IPS-18a (cell line): Measurements from ENCODE around the gene CT47C1.

Source experiments
- H3K27ac ChIP-seq: one replicate; pipeline ENCODE4 v1.5.1; 2013; ENCODE audit warnings: low read length
- H3K27me3 ChIP-seq: one replicate; pipeline ENCODE4 v1.6.1; 2013; ENCODE audit warnings: mild to moderate bottlenecking, low read length; ENCODE audit not compliant: control insufficient read depth, insufficient read depth
- H3K36me3 ChIP-seq: one replicate; pipeline ENCODE4 v1.6.1; 2013; ENCODE audit warnings: low read depth, low read length; ENCODE audit not compliant: control insufficient read depth
- H3K4me1 ChIP-seq: one replicate; pipeline ENCODE4 v1.6.1; 2013; ENCODE audit warnings: low read depth, low read length; ENCODE audit not compliant: control insufficient read depth
- H3K4me3 ChIP-seq: one replicate; pipeline ENCODE4 v1.5.1; 2013; ENCODE audit warnings: low read length
- H3K9ac ChIP-seq: one replicate; pipeline ENCODE4 v1.6.1; 2013; ENCODE audit warnings: mild to moderate bottlenecking, low read length, moderate library complexity
- H3K9me3 ChIP-seq: one replicate; pipeline ENCODE4 v1.6.1; 2013; ENCODE audit warnings: low read depth, low read length; ENCODE audit not compliant: control insufficient read depth

Gene CT47C1

GRCh38 chrX:119118780-119119395 lies 46.1 kb downstream of the CT47C1 start:
- Histone ChIP-seq H3K36me3 (no peaks in the 10 kb centered on the region), H3K4me3 (no peak overlapping the region), H3K27ac (no peak overlapping the region), H3K4me1 (no peaks in the 10 kb centered on the region), H3K9me3 (peaks cover 18% of the 10 kb centered on the region), H3K9ac (no peak overlapping the region), H3K27me3 (no peaks in the 10 kb centered on the region)

DNA sequence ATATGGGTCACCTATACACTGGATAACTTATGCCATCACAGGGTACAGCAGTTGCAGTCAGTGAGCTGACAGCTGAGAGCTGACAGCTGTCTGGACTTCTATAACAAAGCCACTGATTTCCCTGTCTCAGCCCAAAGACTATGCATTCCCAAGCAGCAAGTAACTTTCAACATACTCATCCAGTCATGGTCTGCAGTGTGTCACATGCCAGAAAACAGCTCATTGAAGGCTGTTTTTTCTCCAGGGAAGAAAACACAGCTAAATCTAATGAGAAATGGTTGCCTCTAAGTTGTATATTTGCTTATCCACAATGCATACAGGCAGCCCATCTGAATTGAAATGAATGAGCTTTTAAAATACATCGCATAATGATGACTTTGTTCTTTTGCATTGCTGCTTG lies 48.5 kb downstream of the CT47C1 start:
- Histone ChIP-seq H3K36me3 (no peaks in the 10 kb centered on the region), H3K9me3 (peaks cover 11% of the 10 kb centered on the region), H3K27me3 (no peaks in the 10 kb centered on the region), H3K9ac (no peak overlapping the region), H3K4me3 (no peak overlapping the region), H3K27ac (no peak overlapping the region), H3K4me1 (no peaks in the 10 kb centered on the region)
